Sigmoid colon (tissue), 7 donors: ENCODE data around the gene ALS2. TPM values are rescaled to one million over a fixed set of nuclear protein-coding genes. Genes with fewer than 3 reads are reported as not detected.

Experiments used
- DNase-seq: peaks from one replicate; pipeline ENCODE4 v3.0.0-alpha.2; 2019
- H3K27ac ChIP-seq, 4 donors: fragments of 200-600 bp; sonication (generic); one replicate each; pipeline ENCODE4 v1.5.1; 2016 to 2019; ENCODE audit warnings: mild to moderate bottlenecking in 1 of 4
- H3K27me3 ChIP-seq, 3 donors: fragments of 200-600 bp; sonication (generic); one replicate each; pipeline ENCODE4 v1.5.1; 2019; ENCODE audit warnings: mild to moderate bottlenecking in 1 of 3
- H3K36me3 ChIP-seq, 4 donors: fragments of 200-600 bp; sonication (generic); one replicate each; pipeline ENCODE4 v1.5.1; 2016 to 2019
- H3K4me1 ChIP-seq, 4 donors: fragments of 200-600 bp; sonication (generic); one replicate each; pipeline ENCODE4 v1.5.1; 2017 to 2019
- H3K4me3 ChIP-seq, 4 donors: fragments of 200-600 bp; sonication (generic); one replicate each; pipeline ENCODE4 v1.5.1; 2017 to 2019; ENCODE audit warnings: mild to moderate bottlenecking in 2 of 4, moderate library complexity in 1 of 4
- H3K9me3 ChIP-seq, 4 donors: fragments of 200-600 bp in 3 of 4; sonication (generic) in 3 of 4; one replicate each; pipeline versions ENCODE4 v1.5.1 to v1.6.1; 2013 to 2019
- CTCF ChIP-seq, 4 experiments: fragments of 450-650 bp in 3 of 4; fragments of 200-600 bp in 1 of 4; IDR thresholded peaks; one replicate each; pipeline ENCODE4 v1.5.1; 2016 to 2019; ENCODE audit warnings: antibody characterized with exemption in 4 of 4, mild to moderate bottlenecking in 3 of 4, moderate library complexity in 2 of 4
- EP300 ChIP-seq, 4 donors: sonication (generic); formaldehyde crosslinking; IDR thresholded peaks; one replicate each; pipeline ENCODE4 v1.6.1; 2017; ENCODE audit warnings: antibody characterized with exemption in 4 of 4
- POLR2A ChIP-seq, 2 donors: fragments of 450-650 bp; IDR thresholded peaks; one replicate each; pipeline ENCODE4 v1.6.1; 2016; ENCODE audit warnings: antibody characterized with exemption in 2 of 2, mild to moderate bottlenecking in 2 of 2, moderate library complexity in 2 of 2
- POLR2AphosphoS5 ChIP-seq, 4 donors: sonication (generic); formaldehyde crosslinking; IDR thresholded peaks; one replicate each; pipeline ENCODE4 v1.6.1; 2017; ENCODE audit warnings: antibody characterized with exemption in 4 of 4
- WGBS, 2 donors: extraction: QIAGEN DNeasy Blood & Tissue Kit; methylation state at CpG; one replicate each; pipeline ENCODE4 v1.1.7; 2013; 5-methylcytosine and 5-hydroxymethylcytosine counted together
- intact Hi-C: fragments of 100-400 bp; cut with DNase I; formaldehyde crosslinking; loops from one replicate; pipeline ENCODE4 v1.15.1; 2023
- polyA plus RNA-seq, 3 donors: library from polyadenylated mRNA; stranded (reverse); fragments of 200-250 nt; gene quantifications; one replicate each; pipeline ENCODE4 v1.2.3, GENCODE V29; 2013
- total RNA-seq, 4 donors: library from RNA; depleted of rRNA; stranded (reverse); fragments of >200 nt; gene quantifications; one replicate each; pipeline ENCODE4 v1.1.0, GENCODE V29; 2016
- donor health status: healthy with polysubstance abuse.
- donor health status: Bipolar disorder and iron deficiency.
- donor health status: healthy.

The ALS2 gene
- total and polyA plus RNA-seq, 7 donors, result 3.0 to 20.9 (median 17.4) TPM

DNA sequence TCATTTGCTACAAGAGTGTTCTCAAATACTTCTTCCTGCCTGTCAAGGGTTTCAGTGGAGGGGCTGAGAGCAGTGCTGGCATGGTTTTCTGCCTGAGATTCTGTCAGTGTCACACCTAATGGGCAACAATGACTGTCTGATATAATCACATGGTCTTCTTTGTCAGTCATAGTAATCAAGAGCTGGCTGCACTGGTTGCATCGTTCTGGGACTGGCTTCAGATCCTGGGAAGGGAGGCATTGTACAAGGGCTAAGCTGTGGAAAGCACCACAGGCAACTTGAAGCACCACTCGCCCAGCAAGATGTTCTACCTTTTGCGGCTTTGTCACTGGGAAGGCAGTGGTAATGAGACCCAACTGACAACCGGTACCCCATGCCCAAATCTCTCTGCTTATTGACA, 19.6 kb downstream of the ALS2 start:
- intact Hi-C loops, result no loop called here
- Histone ChIP-seq H3K27me3 (no peaks in the 10 kb centered on the region), H3K4me3 (no peak overlapping the region), H3K27ac (no peak overlapping the region), H3K9me3 (no peaks in the 10 kb centered on the region), H3K36me3 (peaks cover 0 to 68% (median 19%) of the 10 kb centered on the region in 4 donors), H3K4me1 (no peaks in the 10 kb centered on the region)
- no peak for DNase-seq
- 93 to 97% methylated on average over 4 of the region's 4 CpGs for WGBS, 2 donors
- TF ChIP-seq POLR2A (IDR thresholded peaks at IDR 0.05) (no peak), EP300 (IDR thresholded peaks at IDR 0.05) (no peak), POLR2AphosphoS5 (IDR thresholded peaks at IDR 0.05) (no peak), CTCF (IDR thresholded peaks at IDR 0.05) (no peak)

DNA sequence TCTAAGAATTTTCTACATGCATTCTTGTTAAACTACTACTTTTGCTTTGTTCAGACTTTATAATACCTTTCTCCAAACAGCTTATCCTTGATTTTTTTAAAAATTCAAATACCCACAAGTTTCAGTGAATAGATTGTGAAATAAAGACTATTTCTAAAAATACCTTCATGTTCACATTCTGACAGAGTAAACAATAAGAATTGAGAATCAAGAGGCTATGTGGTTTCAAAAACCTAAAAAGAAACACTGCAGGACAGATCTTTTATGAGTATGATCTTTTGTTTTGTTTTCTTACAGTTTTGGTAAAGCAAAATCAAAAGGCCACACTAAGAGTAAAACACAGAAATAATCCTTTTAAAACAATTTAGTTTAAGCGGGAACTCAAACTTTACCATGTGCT, 21.2 kb downstream of the ALS2 start:
- peaks cover 0 to 52% (median 19%) of the 10 kb centered on the region in 4 donors for H3K36me3 ChIP-seq

DNA sequence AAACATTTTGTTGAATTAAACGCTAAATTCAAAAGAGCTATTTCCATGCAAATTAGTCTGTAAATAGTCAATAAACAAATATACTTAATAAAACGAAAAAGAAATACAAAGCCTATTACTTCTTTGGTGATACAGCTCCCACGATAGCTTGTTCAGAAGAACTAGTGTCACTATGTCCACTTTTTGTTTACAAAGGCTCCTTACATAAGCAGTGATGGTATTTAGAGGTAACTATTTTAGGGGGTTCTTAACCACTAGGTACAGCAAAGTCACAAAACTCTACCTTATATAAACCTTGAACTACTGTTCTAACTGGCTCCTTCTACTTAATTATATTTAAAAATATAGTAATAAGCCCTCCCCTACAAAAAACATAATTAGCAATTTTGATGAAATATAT, 21.9 kb downstream of the ALS2 start:
- Histone ChIP-seq H3K4me3 (no peak overlapping the region), H3K27ac (no peak overlapping the region), H3K36me3 (peaks cover 0 to 56% (median 20%) of the 10 kb centered on the region in 4 donors), H3K27me3 (no peaks in the 10 kb centered on the region), H3K4me1 (no peaks in the 10 kb centered on the region), H3K9me3 (no peaks in the 10 kb centered on the region)
- whole genome bisulfite sequencing, 2 donors, result 30 to 76% methylated on average over 3 of the region's 3 CpGs
- intact Hi-C loops, result no loop called here
- no peak for DNase-seq
- no peak for TF ChIP-seq EP300 (IDR thresholded peaks at IDR 0.05)
- TF ChIP-seq CTCF (IDR thresholded peaks at IDR 0.05), result no peak
- no peak for TF ChIP-seq POLR2AphosphoS5 (IDR thresholded peaks at IDR 0.05)
- no peak for TF ChIP-seq POLR2A (IDR thresholded peaks at IDR 0.05)

More for the DNA sequence above, 21.2 kb downstream of the ALS2 start:
- no peaks in the 10 kb centered on the region for H3K9me3 ChIP-seq
- H3K27ac ChIP-seq, result no peak overlapping the region
- H3K4me1 ChIP-seq, result no peaks in the 10 kb centered on the region
- no peak overlapping the region for H3K4me3 ChIP-seq
- H3K27me3 ChIP-seq, result no peaks in the 10 kb centered on the region
- intact Hi-C loops, result no loop called here
- TF ChIP-seq CTCF (IDR thresholded peaks at IDR 0.05), result no peak
- DNase-seq, result no peak
- whole genome bisulfite sequencing, 2 donors, result 88 to 95% methylated on average over 1 of the region's 1 CpG

- Histone ChIP-seq H3K9me3 (no peaks in the 10 kb centered on the region), H3K27ac (no peak overlapping the region), H3K4me3 (no peak overlapping the region), H3K4me1 (no peaks in the 10 kb centered on the region), H3K36me3 (peaks cover 0 to 55% (median 20%) of the 10 kb centered on the region in 4 donors), H3K27me3 (no peaks in the 10 kb centered on the region)
- no peak for TF ChIP-seq POLR2A (IDR thresholded peaks at IDR 0.05)
- TF ChIP-seq POLR2AphosphoS5 (IDR thresholded peaks at IDR 0.05), result no peak
- TF ChIP-seq EP300 (IDR thresholded peaks at IDR 0.05), result no peak
- TF ChIP-seq CTCF (IDR thresholded peaks at IDR 0.05), result no peak
- intact Hi-C loops, result no loop called here
- 0 to 33% methylated on average over 1 of the region's 1 CpG for WGBS, 2 donors
- no peak for DNase-seq
These were observed 22.5 kb downstream of the ALS2 start for GRCh38 chr2:201758234-201758633.

- no peaks in the 10 kb centered on the region for H3K4me1 ChIP-seq
- intact Hi-C loops, result no loop called here
- H3K27me3 ChIP-seq, result no peaks in the 10 kb centered on the region
- WGBS, 2 donors, result 94% methylated on average over 6 of the region's 6 CpGs
- no peak for DNase-seq
- no peaks in the 10 kb centered on the region for H3K9me3 ChIP-seq
- TF ChIP-seq POLR2A (IDR thresholded peaks at IDR 0.05), result no peak
- no peak for TF ChIP-seq CTCF (IDR thresholded peaks at IDR 0.05)
- no peak overlapping the region for H3K27ac ChIP-seq
- peaks cover 0 to 40% (median 14%) of the 10 kb centered on the region in 4 donors for H3K36me3 ChIP-seq
- no peak overlapping the region for H3K4me3 ChIP-seq
These were observed 25.9 kb downstream of the ALS2 start for GRCh38 chr2:201754717-201755415.
